GM23248 (cell line): ENCODE results near the gene SRF. TPM values are rescaled to one million over a fixed set of nuclear protein-coding genes. Genes with fewer than 3 reads are reported as not detected.

Source experiments
- DNase-seq: peaks from one replicate; pipeline ENCODE4 v3.0.0-alpha.2; 2015
- H2AFZ ChIP-seq: fragments of 200-600 bp; sonication (generic); 2 replicates; pipeline ENCODE4 v1.6.1; 2016; ENCODE audit warnings: antibody characterized with exemption
- H3F3A ChIP-seq: fragments of 200-600 bp; sonication (generic); 2 replicates; pipeline ENCODE4 v1.6.1; 2016; ENCODE audit warnings: mild to moderate bottlenecking, antibody characterized with exemption, mixed run types; ENCODE audit not compliant: insufficient read depth
- H3K27ac ChIP-seq: fragments of 200-600 bp; sonication (generic); 2 replicates; pipeline ENCODE4 v1.5.1; 2016; ENCODE audit warnings: mild to moderate bottlenecking
- H3K27me3 ChIP-seq: fragments of 200-600 bp; sonication (generic); replicated peaks from 2 replicates; pipeline ENCODE4 v1.6.1; 2016; ENCODE audit warnings: mild to moderate bottlenecking; ENCODE audit not compliant: insufficient read depth
- H3K36me3 ChIP-seq: fragments of 200-600 bp; sonication (generic); 2 replicates; pipeline ENCODE4 v1.6.1; 2016; ENCODE audit warnings: low read depth, mild to moderate bottlenecking
- H3K4me1 ChIP-seq: fragments of 200-600 bp; sonication (generic); 2 replicates; pipeline ENCODE4 v1.6.1; 2016; ENCODE audit warnings: mild to moderate bottlenecking; ENCODE audit not compliant: insufficient read depth
- H3K4me2 ChIP-seq: fragments of 200-600 bp; sonication (generic); one replicate; pipeline ENCODE4 v1.6.1; 2016; ENCODE audit warnings: mild to moderate bottlenecking; ENCODE audit not compliant: unreplicated experiment
- H3K4me3 ChIP-seq: fragments of 200-600 bp; sonication (generic); 2 replicates; pipeline ENCODE4 v1.5.1; 2016; ENCODE audit warnings: mild to moderate bottlenecking
- H3K79me2 ChIP-seq: fragments of 200-600 bp; sonication (generic); 2 replicates; pipeline ENCODE4 v1.6.1; 2016; ENCODE audit warnings: mild to moderate bottlenecking; ENCODE audit not compliant: insufficient read depth
- H3K9ac ChIP-seq: fragments of 200-600 bp; sonication (generic); 2 replicates; pipeline ENCODE4 v1.6.1; 2016; ENCODE audit warnings: mild to moderate bottlenecking
- H3K9me2 ChIP-seq: fragments of 200-600 bp; sonication (generic); 2 replicates; pipeline ENCODE4 v1.6.1; 2016; ENCODE audit warnings: mixed run types, mild to moderate bottlenecking, moderate library complexity; ENCODE audit not compliant: insufficient read depth
- H3K9me3 ChIP-seq: fragments of 200-600 bp; sonication (generic); one replicate; pipeline ENCODE4 v1.6.1; 2017; ENCODE audit warnings: low read depth
- H4K20me1 ChIP-seq: fragments of 200-600 bp; sonication (generic); 2 replicates; pipeline ENCODE4 v1.6.0; 2016; ENCODE audit not compliant: insufficient read depth
- EZH2 ChIP-seq: fragments of 200-600 bp; sonication (generic); IDR thresholded peaks from 2 replicates; pipeline ENCODE4 v1.6.1; 2018; ENCODE audit warnings: antibody characterized with exemption, mild to moderate bottlenecking; ENCODE audit not compliant: insufficient read depth, poor library complexity, severe bottlenecking
- EZH2phosphoT487 ChIP-seq: fragments of 200-600 bp; sonication (generic); IDR thresholded peaks from 2 replicates; pipeline ENCODE4 v1.6.1; 2018; ENCODE audit warnings: antibody characterized with exemption, moderate library complexity, mild to moderate bottlenecking, low read depth; ENCODE audit not compliant: insufficient read depth
- WGBS, 2 experiments: methylation state at CpG; one replicate each; pipeline ENCODE4 v1.1.6; 2015 to 2017; ENCODE audit warnings: low lambda C conversion rate in 2 of 2, low coverage in 1 of 2; ENCODE audit errors: missing lambda C conversion rate in 2 of 2; 5-methylcytosine and 5-hydroxymethylcytosine counted together
- in situ Hi-C: fragments of 300-500 bp; cut with MboI; formaldehyde crosslinking; loops from 2 replicates; pipeline ENCODE4 v1.15.0; 2020
- polyA plus RNA-seq: library from polyadenylated mRNA; unstranded; fragments of >200 nt; fragmentation: Nextera tagmentation; extraction: Ambion mirVana; gene quantifications from 2 replicates; pipeline ENCODE4 v1.2.1, GENCODE V29; 2016
- total RNA-seq: library from RNA; depleted of rRNA; stranded (reverse); fragments of >200 nt; shearing (Covaris generic); gene quantifications from 2 replicates; pipeline ENCODE4 v1.2.3, GENCODE V29; 2014

SRF gene
- total and polyA plus RNA-seq, 2 experiments from 2014 or later, result 3.3 to 29.6 TPM

DNA sequence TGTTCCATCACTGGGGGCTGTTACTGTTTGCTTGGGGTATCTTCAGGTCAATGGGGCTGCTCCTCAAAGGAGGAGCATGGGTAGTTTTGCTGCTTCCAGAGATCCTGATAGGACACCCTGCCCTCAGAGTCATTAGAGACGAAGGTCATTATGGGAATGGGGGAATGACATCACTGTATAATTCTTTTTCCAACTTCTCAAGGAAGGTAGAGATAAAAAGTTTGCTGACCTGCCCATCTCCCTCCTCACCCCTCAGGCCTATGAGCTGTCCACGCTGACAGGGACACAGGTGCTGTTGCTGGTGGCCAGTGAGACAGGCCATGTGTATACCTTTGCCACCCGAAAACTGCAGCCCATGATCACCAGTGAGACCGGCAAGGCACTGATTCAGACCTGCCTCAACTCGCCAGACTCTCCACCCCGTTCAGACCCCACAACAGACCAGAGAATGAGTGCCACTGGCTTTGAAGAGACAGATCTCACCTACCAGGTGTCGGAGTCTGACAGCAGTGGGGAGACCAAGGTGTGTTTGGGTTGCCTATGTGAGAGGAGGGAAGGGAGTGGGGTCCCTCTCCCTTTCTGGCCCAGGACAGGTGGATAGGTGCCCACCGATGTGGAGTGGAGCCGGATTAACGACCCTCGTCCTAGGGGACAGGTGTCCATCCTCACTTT lies 2.7 kb downstream of the SRF start:
- H3K4me1 ChIP-seq, result peaks cover 12% of the 10 kb centered on the region
- in situ Hi-C loops, result no loop called here
- no peak overlapping the region for H2AFZ ChIP-seq
- no peaks in the 10 kb centered on the region for H3K9me2 ChIP-seq
- peak overlapping the region; percentile 91 for H3K9ac ChIP-seq
- no peaks in the 10 kb centered on the region for H4K20me1 ChIP-seq
- WGBS, 2 experiments, result 43 to 46% methylated on average over 11 of the region's 11 CpGs
- no peak for DNase-seq
- H3K27me3 ChIP-seq, result no peaks in the 10 kb centered on the region
- TF ChIP-seq EZH2 (no peak), EZH2phosphoT487 (no peak)
- no peaks in the 10 kb centered on the region for H3K9me3 ChIP-seq
- peak overlapping the region; percentile 92 for H3K27ac ChIP-seq
- peaks cover 63% of the 10 kb centered on the region for H3K79me2 ChIP-seq
- H3K4me2 ChIP-seq, result peak overlapping the region; percentile 79
- peaks cover 31% of the 10 kb centered on the region for H3F3A ChIP-seq
- peaks cover 14% of the 10 kb centered on the region for H3K36me3 ChIP-seq
- peak overlapping the region; percentile 80 for H3K4me3 ChIP-seq

DNA sequence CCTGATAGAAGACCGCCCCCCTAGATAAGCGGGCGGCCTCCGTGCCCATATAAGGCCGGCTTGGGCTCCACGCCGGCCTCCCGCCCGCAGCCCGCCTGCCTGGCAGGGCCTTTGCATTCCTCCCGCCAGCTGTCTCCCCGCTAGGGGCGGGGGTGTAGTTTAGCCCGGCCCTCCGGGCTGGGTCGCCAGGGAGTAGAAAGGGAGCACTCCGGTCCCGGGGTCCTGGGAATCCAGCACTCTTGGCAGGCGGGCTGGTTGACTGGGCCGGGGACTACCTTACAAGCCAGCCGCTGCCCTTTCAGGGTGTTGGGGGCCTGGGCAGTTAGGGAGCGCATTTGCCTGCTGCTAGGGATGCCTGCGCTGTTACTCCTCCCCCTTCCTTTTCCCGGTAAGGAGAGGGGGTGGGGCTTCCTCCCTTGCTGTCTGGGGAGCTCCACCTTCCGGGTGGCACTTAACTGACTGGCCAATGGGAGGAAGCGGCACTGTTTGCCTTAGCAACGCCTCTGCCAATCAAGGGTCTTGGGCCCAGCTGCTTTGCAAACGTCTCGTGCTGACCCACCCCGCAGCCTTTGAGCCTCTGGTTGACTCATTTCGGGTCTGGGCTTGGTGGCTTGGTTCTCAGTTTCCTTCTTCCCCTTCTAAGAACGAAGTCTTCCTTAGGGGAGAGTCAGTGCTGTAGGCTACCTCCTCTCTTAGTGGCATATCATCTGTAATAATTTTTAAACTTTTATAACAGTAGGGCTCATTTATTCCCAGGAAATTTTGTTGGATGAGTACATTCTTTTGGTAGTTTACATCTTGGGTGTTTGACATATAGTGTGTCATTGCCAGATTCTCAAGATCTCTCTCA lies 3.4 kb downstream of the SRF start:
- no peaks in the 10 kb centered on the region for H3K27me3 ChIP-seq
- TF ChIP-seq EZH2phosphoT487 (no peak), EZH2 (no peak)
- no peaks in the 10 kb centered on the region for H3K9me2 ChIP-seq
- H3K27ac ChIP-seq, result peak overlapping the region; percentile 92
- WGBS, 2 experiments, result 1% methylated on average over 29 to 32 of the region's 32 CpGs
- H3K9me3 ChIP-seq, result no peaks in the 10 kb centered on the region
- peak overlapping the region; percentile 91 for H3K9ac ChIP-seq
- DNase-seq, result peak; percentile 100
- peaks cover 12% of the 10 kb centered on the region for H3K4me1 ChIP-seq
- peaks cover 65% of the 10 kb centered on the region for H3K79me2 ChIP-seq
- in situ Hi-C loops, result no loop called here
- peaks cover 14% of the 10 kb centered on the region for H3K36me3 ChIP-seq
- H3F3A ChIP-seq, result peaks cover 31% of the 10 kb centered on the region
- peak overlapping the region; percentile 54; the same call in 1 of the 2 replicates for H2AFZ ChIP-seq
- peak overlapping the region; percentile 79 for H3K4me2 ChIP-seq
- no peaks in the 10 kb centered on the region for H4K20me1 ChIP-seq
- H3K4me3 ChIP-seq, result peak overlapping the region; percentile 80

GRCh38 chr6:43175676-43176422 lies 4.8 kb downstream of the SRF start:
- peak overlapping the region; percentile 91; the same call in 1 of the 2 replicates for H3K9ac ChIP-seq
- H3K27ac ChIP-seq, result peak overlapping the region; percentile 92
- peaks cover 65% of the 10 kb centered on the region for H3K79me2 ChIP-seq
- H3K36me3 ChIP-seq, result peaks cover 14% of the 10 kb centered on the region
- no peaks in the 10 kb centered on the region for H3K27me3 ChIP-seq
- no peaks in the 10 kb centered on the region for H4K20me1 ChIP-seq
- H3K4me1 ChIP-seq, result peaks cover 12% of the 10 kb centered on the region
- no peaks in the 10 kb centered on the region for H3K9me2 ChIP-seq
- WGBS, 2 experiments, result 89 to 94% methylated on average over 11 of the region's 11 CpGs
- peaks cover 27% of the 10 kb centered on the region for H3F3A ChIP-seq
- DNase-seq, result no peak
- no peak overlapping the region for H3K4me2 ChIP-seq
- TF ChIP-seq EZH2phosphoT487 (no peak), EZH2 (no peak)
- in situ Hi-C loops, result no loop called here
- no peak overlapping the region for H2AFZ ChIP-seq
- H3K4me3 ChIP-seq, result no peak overlapping the region
- H3K9me3 ChIP-seq, result no peaks in the 10 kb centered on the region

- Histone ChIP-seq H3F3A (peaks cover 32% of the 10 kb centered on the region), H3K79me2 (peaks cover 65% of the 10 kb centered on the region), H3K27me3 (no peaks in the 10 kb centered on the region), H3K9ac (no peak overlapping the region), H3K9me3 (no peaks in the 10 kb centered on the region), H3K4me3 (no peak overlapping the region), H2AFZ (no peak overlapping the region), H3K36me3 (peaks cover 14% of the 10 kb centered on the region), H3K9me2 (no peaks in the 10 kb centered on the region), H3K4me2 (no peak overlapping the region), H3K27ac (0 out of 2 replicates have a peak overlapping the region, but pooled peaks have one; percentile 92), H4K20me1 (no peaks in the 10 kb centered on the region), H3K4me1 (peaks cover 17% of the 10 kb centered on the region)
- TF ChIP-seq EZH2phosphoT487 (no peak), EZH2 (no peak)
- DNase-seq, result no peak
- in situ Hi-C loops, result no loop called here
- WGBS, 2 experiments, result 88 to 97% methylated on average over 6 of the region's 6 CpGs
These were observed 5.3 kb downstream of the SRF start for GRCh38 chr6:43176423-43176786.
